ENCODE measurements around the gene MAL. TPM values are rescaled to one million over a fixed set of nuclear protein-coding genes. Genes with fewer than 3 reads are reported as not detected.

Gene MAL
- total and polyA plus RNA-seq, 2 experiments from 2014 or later: 0.24 to 0.31 TPM

DNA sequence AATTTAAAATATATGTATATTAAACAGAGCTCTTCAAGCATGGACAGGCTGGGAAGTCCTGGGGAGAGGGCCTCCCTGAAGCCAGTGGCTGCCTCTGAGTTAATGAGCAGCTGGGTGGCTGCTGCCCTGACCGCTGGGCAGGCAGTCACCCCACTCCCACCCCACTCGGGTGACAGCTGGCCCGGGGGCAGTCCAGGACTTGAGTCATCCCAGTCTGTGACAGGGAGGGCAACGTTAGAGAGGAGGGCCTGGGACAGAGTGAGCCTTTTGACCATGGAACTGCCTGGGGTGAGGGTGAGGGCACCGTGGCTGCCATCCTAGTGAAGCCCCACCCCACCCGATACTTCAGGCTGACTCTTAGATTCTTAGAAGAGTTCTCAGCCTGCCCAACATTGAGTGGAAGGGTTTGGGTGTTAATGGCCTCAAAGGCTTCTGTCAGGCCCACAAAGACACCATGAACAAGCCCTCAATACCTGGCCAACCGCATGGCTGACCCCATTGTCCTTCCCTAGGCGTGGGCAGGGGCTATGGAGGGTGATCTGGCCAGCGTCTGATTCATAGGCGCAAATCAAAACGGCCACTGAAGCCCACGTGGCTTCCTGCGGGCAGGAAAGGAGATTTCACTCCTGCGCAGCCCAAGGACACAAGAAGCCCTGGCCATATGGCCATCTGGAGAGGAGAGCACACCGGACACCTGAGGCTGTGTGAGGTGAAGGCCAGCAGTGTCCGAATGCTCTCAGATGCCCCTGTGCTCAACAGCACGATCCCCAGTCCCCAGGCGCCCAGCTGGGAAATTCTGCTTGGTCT is 48.6 kb downstream of the MAL start:
- Histone ChIP-seq H2AFZ (no peak overlapping the region), H3K79me2 (replicated peaks; ENCODE audit: insufficient read depth) (no peaks in the 10 kb centered on the region), H3K27me3 (ENCODE audit: insufficient read depth) (peaks cover 23% of the 10 kb centered on the region; the same call in 1 of the 2 replicates), H4K20me1 (replicated peaks; ENCODE audit: insufficient read depth) (no peaks in the 10 kb centered on the region; the same call in 1 of the 2 replicates), H3K36me3 (ENCODE audit: insufficient read depth) (no peaks in the 10 kb centered on the region), H3K9me2 (ENCODE audit: insufficient read depth) (no peaks in the 10 kb centered on the region), H3K4me1 (ENCODE audit: insufficient read depth) (peaks cover 14% of the 10 kb centered on the region; the same call in 1 of the 2 replicates), H3K4me3 (no peak overlapping the region), H3K4me2 (no peak overlapping the region), H3K27ac (ENCODE audit: low read depth) (no peak overlapping the region), H3F3A (replicated peaks; ENCODE audit: low read depth) (no peaks in the 10 kb centered on the region)
- H3K4me1 Mint-ChIP-seq: peaks cover 17% of the 10 kb centered on the region
- DNase-seq (ENCODE audit: low spot score): no peak
- no peak for TF ChIP-seq STAT1 (IDR thresholded peaks at IDR 0.05; ENCODE audit: unreplicated experiment)
- no peak for TF ChIP-seq CREB1 (CRISPR knock-in tag; IDR thresholded peaks at IDR 0.05; ENCODE audit: low read depth)
- TF ChIP-seq EZH2phosphoT487 (IDR thresholded peaks at IDR 0.05; ENCODE audit: unreplicated experiment): no peak
- no peak for TF ChIP-seq JUNB (IDR thresholded peaks at IDR 0.05; ENCODE audit: unreplicated experiment)
- TF ChIP-seq, protein P1, sequence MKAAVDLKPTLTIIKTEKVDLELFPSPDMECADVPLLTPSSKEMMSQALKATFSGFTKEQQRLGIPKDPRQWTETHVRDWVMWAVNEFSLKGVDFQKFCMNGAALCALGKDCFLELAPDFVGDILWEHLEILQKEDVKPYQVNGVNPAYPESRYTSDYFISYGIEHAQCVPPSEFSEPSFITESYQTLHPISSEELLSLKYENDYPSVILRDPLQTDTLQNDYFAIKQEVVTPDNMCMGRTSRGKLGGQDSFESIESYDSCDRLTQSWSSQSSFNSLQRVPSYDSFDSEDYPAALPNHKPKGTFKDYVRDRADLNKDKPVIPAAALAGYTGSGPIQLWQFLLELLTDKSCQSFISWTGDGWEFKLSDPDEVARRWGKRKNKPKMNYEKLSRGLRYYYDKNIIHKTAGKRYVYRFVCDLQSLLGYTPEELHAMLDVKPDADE (IDR thresholded peaks at IDR 0.05): no peak
- TF ChIP-seq, protein P2, sequence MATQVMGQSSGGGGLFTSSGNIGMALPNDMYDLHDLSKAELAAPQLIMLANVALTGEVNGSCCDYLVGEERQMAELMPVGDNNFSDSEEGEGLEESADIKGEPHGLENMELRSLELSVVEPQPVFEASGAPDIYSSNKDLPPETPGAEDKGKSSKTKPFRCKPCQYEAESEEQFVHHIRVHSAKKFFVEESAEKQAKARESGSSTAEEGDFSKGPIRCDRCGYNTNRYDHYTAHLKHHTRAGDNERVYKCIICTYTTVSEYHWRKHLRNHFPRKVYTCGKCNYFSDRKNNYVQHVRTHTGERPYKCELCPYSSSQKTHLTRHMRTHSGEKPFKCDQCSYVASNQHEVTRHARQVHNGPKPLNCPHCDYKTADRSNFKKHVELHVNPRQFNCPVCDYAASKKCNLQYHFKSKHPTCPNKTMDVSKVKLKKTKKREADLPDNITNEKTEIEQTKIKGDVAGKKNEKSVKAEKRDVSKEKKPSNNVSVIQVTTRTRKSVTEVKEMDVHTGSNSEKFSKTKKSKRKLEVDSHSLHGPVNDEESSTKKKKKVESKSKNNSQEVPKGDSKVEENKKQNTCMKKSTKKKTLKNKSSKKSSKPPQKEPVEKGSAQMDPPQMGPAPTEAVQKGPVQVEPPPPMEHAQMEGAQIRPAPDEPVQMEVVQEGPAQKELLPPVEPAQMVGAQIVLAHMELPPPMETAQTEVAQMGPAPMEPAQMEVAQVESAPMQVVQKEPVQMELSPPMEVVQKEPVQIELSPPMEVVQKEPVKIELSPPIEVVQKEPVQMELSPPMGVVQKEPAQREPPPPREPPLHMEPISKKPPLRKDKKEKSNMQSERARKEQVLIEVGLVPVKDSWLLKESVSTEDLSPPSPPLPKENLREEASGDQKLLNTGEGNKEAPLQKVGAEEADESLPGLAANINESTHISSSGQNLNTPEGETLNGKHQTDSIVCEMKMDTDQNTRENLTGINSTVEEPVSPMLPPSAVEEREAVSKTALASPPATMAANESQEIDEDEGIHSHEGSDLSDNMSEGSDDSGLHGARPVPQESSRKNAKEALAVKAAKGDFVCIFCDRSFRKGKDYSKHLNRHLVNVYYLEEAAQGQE (IDR thresholded peaks at IDR 0.05; ENCODE audit: unreplicated experiment): no peak
- no peak for TF ChIP-seq EZH2 (IDR thresholded peaks at IDR 0.05; ENCODE audit: low read depth, unreplicated experiment)
- TF ChIP-seq ZNF331 (CRISPR knock-in tag; IDR thresholded peaks at IDR 0.05; ENCODE audit: low read depth): no peak
- TF ChIP-seq, protein P3, sequence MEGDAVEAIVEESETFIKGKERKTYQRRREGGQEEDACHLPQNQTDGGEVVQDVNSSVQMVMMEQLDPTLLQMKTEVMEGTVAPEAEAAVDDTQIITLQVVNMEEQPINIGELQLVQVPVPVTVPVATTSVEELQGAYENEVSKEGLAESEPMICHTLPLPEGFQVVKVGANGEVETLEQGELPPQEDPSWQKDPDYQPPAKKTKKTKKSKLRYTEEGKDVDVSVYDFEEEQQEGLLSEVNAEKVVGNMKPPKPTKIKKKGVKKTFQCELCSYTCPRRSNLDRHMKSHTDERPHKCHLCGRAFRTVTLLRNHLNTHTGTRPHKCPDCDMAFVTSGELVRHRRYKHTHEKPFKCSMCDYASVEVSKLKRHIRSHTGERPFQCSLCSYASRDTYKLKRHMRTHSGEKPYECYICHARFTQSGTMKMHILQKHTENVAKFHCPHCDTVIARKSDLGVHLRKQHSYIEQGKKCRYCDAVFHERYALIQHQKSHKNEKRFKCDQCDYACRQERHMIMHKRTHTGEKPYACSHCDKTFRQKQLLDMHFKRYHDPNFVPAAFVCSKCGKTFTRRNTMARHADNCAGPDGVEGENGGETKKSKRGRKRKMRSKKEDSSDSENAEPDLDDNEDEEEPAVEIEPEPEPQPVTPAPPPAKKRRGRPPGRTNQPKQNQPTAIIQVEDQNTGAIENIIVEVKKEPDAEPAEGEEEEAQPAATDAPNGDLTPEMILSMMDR (conservative IDR thresholded peaks at IDR 0.05; ENCODE audit: low read depth in 2 of 2): no peak
- TF ChIP-seq, protein P4, sequence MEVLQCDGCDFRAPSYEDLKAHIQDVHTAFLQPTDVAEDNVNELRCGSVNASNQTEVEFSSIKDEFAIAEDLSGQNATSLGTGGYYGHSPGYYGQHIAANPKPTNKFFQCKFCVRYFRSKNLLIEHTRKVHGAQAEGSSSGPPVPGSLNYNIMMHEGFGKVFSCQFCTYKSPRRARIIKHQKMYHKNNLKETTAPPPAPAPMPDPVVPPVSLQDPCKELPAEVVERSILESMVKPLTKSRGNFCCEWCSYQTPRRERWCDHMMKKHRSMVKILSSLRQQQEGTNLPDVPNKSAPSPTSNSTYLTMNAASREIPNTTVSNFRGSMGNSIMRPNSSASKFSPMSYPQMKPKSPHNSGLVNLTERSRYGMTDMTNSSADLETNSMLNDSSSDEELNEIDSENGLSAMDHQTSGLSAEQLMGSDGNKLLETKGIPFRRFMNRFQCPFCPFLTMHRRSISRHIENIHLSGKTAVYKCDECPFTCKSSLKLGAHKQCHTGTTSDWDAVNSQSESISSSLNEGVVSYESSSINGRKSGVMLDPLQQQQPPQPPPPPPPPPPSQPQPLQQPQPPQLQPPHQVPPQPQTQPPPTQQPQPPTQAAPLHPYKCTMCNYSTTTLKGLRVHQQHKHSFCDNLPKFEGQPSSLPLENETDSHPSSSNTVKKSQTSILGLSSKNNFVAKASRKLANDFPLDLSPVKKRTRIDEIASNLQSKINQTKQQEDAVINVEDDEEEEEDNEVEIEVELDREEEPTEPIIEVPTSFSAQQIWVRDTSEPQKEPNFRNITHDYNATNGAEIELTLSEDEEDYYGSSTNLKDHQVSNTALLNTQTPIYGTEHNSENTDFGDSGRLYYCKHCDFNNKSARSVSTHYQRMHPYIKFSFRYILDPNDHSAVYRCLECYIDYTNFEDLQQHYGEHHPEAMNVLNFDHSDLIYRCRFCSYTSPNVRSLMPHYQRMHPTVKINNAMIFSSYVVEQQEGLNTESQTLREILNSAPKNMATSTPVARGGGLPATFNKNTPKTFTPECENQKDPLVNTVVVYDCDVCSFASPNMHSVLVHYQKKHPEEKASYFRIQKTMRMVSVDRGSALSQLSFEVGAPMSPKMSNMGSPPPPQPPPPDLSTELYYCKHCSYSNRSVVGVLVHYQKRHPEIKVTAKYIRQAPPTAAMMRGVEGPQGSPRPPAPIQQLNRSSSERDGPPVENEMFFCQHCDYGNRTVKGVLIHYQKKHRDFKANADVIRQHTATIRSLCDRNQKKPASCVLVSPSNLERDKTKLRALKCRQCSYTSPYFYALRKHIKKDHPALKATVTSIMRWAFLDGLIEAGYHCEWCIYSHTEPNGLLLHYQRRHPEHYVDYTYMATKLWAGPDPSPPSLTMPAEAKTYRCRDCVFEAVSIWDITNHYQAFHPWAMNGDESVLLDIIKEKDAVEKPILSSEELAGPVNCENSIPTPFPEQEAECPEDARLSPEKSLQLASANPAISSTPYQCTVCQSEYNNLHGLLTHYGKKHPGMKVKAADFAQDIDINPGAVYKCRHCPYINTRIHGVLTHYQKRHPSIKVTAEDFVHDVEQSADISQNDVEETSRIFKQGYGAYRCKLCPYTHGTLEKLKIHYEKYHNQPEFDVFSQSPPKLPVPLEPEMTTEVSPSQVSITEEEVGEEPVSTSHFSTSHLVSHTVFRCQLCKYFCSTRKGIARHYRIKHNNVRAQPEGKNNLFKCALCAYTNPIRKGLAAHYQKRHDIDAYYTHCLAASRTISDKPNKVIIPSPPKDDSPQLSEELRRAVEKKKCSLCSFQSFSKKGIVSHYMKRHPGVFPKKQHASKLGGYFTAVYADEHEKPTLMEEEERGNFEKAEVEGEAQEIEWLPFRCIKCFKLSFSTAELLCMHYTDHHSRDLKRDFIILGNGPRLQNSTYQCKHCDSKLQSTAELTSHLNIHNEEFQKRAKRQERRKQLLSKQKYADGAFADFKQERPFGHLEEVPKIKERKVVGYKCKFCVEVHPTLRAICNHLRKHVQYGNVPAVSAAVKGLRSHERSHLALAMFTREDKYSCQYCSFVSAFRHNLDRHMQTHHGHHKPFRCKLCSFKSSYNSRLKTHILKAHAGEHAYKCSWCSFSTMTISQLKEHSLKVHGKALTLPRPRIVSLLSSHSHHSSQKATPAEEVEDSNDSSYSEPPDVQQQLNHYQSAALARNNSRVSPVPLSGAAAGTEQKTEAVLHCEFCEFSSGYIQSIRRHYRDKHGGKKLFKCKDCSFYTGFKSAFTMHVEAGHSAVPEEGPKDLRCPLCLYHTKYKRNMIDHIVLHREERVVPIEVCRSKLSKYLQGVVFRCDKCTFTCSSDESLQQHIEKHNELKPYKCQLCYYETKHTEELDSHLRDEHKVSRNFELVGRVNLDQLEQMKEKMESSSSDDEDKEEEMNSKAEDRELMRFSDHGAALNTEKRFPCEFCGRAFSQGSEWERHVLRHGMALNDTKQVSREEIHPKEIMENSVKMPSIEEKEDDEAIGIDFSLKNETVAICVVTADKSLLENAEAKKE (CRISPR knock-in tag; IDR thresholded peaks at IDR 0.05): no peak
- no peak for TF ChIP-seq ZNF114 (CRISPR knock-in tag; IDR thresholded peaks at IDR 0.05)
- no peak for TF ChIP-seq NANOG (IDR thresholded peaks at IDR 0.05; ENCODE audit: borderline replicate concordance)
- no peak for TF ChIP-seq POLR2AphosphoS5 (IDR thresholded peaks at IDR 0.05; ENCODE audit: low read depth)
- no peaks in the 10 kb centered on the region for H3K9me3 Mint-ChIP-seq
- H3K4me3 Mint-ChIP-seq: no peak overlapping the region
- H3K27ac Mint-ChIP-seq: no peak overlapping the region
- no peak for ATAC-seq
- H3K36me3 Mint-ChIP-seq (ENCODE audit: low read depth): no peaks in the 10 kb centered on the region
- H3K27me3 Mint-ChIP-seq (ENCODE audit: insufficient read depth, low read depth, poor library complexity): peaks cover 14% of the 10 kb centered on the region
